Measurements from ENCODE around the gene SYT3. TPM values are rescaled to one million over a fixed set of nuclear protein-coding genes. Genes with fewer than 3 reads are reported as not detected.
"Not testable (repeated sequence)": the region's sequence is repeated elsewhere in the genome, so short reads cannot be mapped to it uniquely, and the experiment has no call there.

SYT3 gene
- total RNA-seq, 2 experiments from 2014 or later = 0.17 TPM

GRCh38 chr19:50618379-50618778 lies 21.3 kb downstream of the SYT3 start:
- POLR2A ChIA-PET; H3K27ac Mint-ChIP-seq; H3K27me3 Mint-ChIP-seq; DNase-seq; H3K9me3 Mint-ChIP-seq; H3K36me3 Mint-ChIP-seq; H3K4me1 Mint-ChIP-seq; ATAC-seq (ENCODE audit: low read depth); H3K4me3 Mint-ChIP-seq: not testable (repeated sequence)

DNA sequence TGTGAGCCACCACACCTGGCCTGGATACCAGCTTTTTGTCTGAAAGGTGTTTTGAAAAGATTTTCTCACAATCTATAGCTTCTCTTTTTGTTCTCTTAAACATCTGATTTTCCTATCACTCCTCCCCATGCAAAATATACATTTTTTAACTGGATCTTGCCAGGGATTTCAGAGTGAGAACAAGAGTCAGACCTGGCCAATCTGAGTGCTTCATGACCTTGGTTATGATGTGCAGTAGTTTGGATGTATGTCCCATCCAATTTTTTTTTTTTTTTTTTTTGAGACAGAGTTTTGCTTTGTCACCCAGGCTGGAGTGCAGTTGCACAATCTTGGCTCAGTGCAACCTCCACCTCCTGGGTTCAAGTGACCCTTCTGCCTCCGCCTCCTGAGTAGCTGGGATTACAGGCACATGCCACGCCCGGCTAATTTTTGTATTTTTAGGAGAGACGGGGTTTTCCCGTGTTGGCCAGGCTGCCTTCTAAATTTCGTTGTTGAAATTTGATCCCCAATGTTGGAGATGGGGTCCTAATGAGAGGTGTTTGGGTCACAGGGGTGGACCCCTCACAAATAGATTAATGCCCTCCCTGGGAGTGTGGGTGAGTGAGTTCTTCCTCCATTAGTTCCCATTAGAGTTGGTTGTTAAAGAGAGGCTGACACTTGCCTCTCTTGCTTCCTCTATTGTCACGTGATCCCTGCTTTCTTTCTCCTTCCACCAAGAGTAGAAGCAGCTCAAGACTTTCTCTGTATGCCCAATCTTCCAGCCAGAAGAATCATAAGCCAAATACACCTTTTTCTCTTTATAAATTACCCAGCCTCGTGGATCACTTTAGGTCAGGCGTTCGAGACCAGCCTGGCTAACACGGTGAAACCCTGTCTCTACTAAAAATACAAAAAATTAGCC lies 26.9 kb downstream of the SYT3 start:
- H3K4me3 Mint-ChIP-seq; H3K27ac Mint-ChIP-seq; H3K36me3 Mint-ChIP-seq; POLR2A ChIA-PET; ATAC-seq (ENCODE audit: low read depth); DNase-seq; H3K27me3 Mint-ChIP-seq; H3K4me1 Mint-ChIP-seq; H3K9me3 Mint-ChIP-seq: not testable (repeated sequence)

DNA sequence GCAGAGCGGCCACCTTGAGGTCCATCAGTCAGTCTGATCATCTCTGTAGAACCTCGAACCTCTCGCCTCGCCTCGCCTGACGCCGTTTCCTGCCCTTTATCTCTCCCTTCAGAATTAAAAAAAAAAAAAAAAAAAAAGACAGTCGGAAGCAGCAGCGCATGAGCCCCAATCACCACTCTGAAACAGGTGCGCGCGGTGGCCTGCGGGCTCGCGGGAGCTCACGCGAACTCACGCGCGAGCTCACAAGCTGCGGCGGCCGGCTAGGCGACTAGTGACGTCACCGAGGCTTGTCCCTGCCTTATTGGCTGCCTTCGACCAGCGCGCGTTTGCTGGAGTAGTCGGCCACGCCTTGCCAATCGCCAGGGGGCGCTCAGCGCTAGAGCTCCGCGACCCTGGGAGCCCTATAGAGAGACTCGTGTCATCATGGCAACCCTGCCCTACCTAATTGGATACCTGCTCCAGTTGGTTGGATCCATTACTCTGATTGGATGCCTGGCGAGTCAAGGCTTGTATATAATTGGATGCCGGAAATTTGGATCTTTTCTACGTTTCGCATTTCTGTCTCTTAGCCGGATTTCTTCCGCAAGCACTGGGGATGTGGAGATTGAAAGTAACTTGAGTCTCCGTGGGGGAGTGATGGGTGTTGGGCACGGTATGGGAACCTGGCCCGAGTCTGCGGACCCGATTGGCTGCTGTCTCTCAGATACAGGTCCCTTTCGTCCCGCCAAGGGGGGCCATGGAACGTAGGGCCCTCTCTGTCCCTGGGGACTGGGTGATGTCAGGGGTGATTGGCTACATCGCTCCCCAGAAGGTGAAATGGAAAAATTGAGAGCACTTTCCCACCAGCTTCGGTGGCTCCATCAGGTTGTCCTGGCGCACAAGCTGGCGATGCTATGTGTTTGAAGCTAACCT lies 31.6 kb downstream of the SYT3 start:
- ATAC-seq (ENCODE audit: low read depth) (peak; percentile 85), DNase-seq (peak; percentile 88)
- POLR2A ChIA-PET = interaction anchor here (0.6 kb wide), 1 partner anchor 953 kb away, joined by 3 read pairs; no protein-coding TSS in a partner anchor
- Mint-ChIP-seq H3K36me3 (peaks cover 2% of the 10 kb centered on the region), H3K27ac (peak overlapping the region; percentile 35), H3K4me3 (peak overlapping the region; percentile 58), H3K27me3 (peaks cover 18% of the 10 kb centered on the region), H3K4me1 (peaks cover 10% of the 10 kb centered on the region), H3K9me3 (no peaks in the 10 kb centered on the region)

DNA sequence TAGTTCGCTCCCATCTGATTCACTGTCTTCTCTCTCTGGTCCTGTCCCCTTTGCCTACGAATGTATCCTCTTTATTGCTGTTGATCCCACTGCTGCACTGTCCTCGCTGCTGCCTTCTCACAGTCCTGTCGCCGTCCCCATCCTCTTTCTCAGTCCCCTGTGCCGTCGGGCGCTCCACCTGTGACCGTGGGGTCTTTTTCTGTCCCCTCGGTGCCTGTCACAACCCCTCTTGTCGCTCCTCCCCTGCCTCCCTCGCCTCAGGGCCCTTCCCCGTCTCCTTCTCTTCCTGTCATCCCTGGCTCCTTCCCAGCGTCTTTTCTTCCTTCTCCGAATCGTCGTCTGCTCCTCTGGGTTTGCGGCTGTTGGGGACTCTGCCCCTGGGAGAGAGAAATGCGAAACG lies 32.3 kb downstream of the SYT3 start:
- ATAC-seq (ENCODE audit: low read depth) = no peak
- Mint-ChIP-seq H3K9me3 (no peaks in the 10 kb centered on the region), H3K27ac (peak overlapping the region; percentile 21), H3K4me1 (peaks cover 10% of the 10 kb centered on the region), H3K4me3 (peak overlapping the region; percentile 33), H3K27me3 (peaks cover 25% of the 10 kb centered on the region), H3K36me3 (peaks cover 2% of the 10 kb centered on the region)
- POLR2A ChIA-PET = no interaction called here
- no peak for DNase-seq

GRCh38 chr19:50606059-50606836 lies 33.4 kb downstream of the SYT3 start:
- ATAC-seq (ENCODE audit: low read depth) = peak; percentile 38
- peaks cover 10% of the 10 kb centered on the region for H3K4me1 Mint-ChIP-seq
- POLR2A ChIA-PET, H3K27ac Mint-ChIP-seq, H3K36me3 Mint-ChIP-seq, DNase-seq, H3K9me3 Mint-ChIP-seq: not testable (repeated sequence)
- peaks cover 26% of the 10 kb centered on the region for H3K27me3 Mint-ChIP-seq
- peak overlapping the region; percentile 25 for H3K4me3 Mint-ChIP-seq

- Mint-ChIP-seq H3K27me3 (peaks cover 30% of the 10 kb centered on the region), H3K4me1 (peaks cover 10% of the 10 kb centered on the region)
- H3K36me3 Mint-ChIP-seq; ATAC-seq (ENCODE audit: low read depth); H3K9me3 Mint-ChIP-seq; DNase-seq; POLR2A ChIA-PET; H3K4me3 Mint-ChIP-seq; H3K27ac Mint-ChIP-seq: not testable (repeated sequence)
Measured at GRCh38 chr19:50604264-50605073, 35.2 kb downstream of the SYT3 start.

DNA sequence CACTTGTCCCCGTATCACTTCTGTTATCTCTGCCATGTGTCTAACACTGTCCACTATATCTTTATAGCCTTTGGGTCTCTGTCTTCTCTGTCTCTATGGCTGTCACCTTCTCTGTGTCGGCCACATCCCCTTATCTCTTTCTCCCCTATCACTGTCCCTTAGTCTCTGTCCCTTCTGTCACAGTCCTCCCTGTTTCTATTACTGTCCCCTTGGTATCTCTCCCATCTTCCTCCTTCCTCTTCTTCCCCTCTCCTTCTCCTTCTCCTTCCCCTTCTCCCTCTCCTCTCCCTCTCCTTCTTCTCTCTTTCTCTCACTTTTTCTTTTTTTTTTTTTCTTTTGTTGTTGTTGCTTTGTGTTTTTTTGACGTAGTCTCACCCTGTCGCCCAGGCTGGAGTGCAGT lies 36.7 kb downstream of the SYT3 start:
- Mint-ChIP-seq H3K27me3 (peaks cover 31% of the 10 kb centered on the region), H3K4me3 (no peak overlapping the region), H3K27ac (no peak overlapping the region), H3K36me3 (peaks cover 2% of the 10 kb centered on the region), H3K9me3 (no peaks in the 10 kb centered on the region), H3K4me1 (peaks cover 7% of the 10 kb centered on the region)
- POLR2A ChIA-PET = no interaction called here
- ATAC-seq (ENCODE audit: low read depth) (no peak), DNase-seq (no peak)

DNA sequence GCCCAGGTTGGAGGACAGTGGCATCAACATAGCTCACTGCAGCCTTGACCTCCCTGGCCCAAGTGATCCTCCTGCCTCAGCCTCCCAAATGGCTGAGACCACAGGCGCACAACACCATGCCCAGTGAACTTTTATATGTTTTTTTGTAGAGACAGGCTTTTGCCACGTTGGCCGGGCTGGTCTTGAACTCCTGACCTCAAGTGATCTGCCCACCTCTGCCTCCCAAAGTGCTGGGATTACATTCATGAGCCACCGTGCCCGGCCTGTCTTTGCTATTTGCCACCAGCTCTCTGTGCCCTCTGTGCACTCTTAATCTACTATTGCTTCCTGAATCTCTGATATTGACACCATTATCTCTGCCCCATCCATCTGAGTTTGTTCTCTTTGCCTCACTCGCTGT lies 37.2 kb downstream of the SYT3 start:
- Mint-ChIP-seq H3K4me1 (peaks cover 4% of the 10 kb centered on the region), H3K9me3 (no peaks in the 10 kb centered on the region), H3K36me3 (peaks cover 2% of the 10 kb centered on the region), H3K27me3 (peaks cover 29% of the 10 kb centered on the region), H3K4me3 (no peak overlapping the region), H3K27ac (no peak overlapping the region)
- ATAC-seq (ENCODE audit: low read depth) = no peak
- POLR2A ChIA-PET = no interaction called here
- DNase-seq = no peak

DNA sequence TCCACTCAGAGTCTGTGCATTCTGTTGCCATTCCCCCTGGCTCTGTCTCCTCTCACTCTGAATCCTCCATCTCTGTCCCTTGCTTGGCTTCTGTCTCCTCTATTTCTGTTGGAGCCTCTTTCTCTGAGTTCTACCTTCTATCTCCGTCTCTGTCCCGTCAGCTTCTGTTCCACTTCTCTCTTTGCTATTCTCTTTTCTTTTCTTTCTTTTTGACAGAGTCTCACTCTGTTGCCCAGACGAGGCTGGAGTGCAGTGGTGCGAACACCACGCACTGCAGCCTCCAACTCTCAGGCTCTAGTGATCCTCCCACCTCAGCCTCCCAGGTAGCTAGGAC lies 37.6 kb downstream of the SYT3 start:
- Mint-ChIP-seq H3K4me3 (no peak overlapping the region), H3K27me3 (peaks cover 25% of the 10 kb centered on the region), H3K9me3 (no peaks in the 10 kb centered on the region), H3K27ac (no peak overlapping the region), H3K4me1 (no peaks in the 10 kb centered on the region), H3K36me3 (no peaks in the 10 kb centered on the region)
- no peak for DNase-seq
- no peak for ATAC-seq (ENCODE audit: low read depth)
- POLR2A ChIA-PET = no interaction called here

DNA sequence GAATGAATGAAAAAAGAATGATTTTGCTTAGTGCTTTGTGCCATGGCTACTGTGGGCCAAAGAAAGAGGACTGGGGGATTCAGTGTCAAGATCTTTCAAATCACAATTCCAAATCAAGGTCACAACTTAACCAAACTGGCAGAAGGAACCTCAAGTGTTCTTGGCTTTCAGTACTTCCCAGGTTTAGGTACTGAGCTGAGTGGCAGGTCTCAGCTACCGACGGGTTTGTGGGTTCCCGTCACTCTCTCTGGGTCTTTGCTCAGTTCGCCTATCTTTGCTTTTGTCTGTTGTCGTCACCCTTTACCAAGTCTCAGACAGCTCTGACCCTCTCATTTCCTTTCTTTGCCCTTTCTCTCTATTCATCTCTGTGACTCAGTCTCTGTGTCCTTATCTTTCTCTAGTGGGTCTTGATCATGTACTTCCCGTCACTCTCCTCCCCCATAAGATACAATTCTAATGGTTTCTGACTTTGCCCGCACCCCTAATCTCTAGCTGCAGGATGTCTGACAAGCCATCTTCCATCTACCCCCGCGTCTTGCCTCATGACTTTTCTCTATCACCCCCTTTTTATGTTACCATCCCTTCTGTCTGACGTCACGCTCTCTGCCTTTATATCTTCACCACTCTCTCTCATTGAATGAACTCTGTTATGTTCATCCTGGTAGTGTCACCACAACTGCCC lies 38.1 kb downstream of the SYT3 start:
- ATAC-seq (ENCODE audit: low read depth) = no peak
- H3K27me3 Mint-ChIP-seq = peaks cover 23% of the 10 kb centered on the region

GRCh38 chr19:50599427-50599826 lies 40.3 kb downstream of the SYT3 start:
- Mint-ChIP-seq H3K27me3 (peaks cover 18% of the 10 kb centered on the region), H3K4me3 (no peak overlapping the region)

More for the DNA sequence above, 38.1 kb downstream of the SYT3 start:
- no peaks in the 10 kb centered on the region for H3K9me3 Mint-ChIP-seq
- no peak overlapping the region for H3K27ac Mint-ChIP-seq
- no peak overlapping the region for H3K4me3 Mint-ChIP-seq
- POLR2A ChIA-PET = no interaction called here
- H3K4me1 Mint-ChIP-seq = no peaks in the 10 kb centered on the region
- H3K36me3 Mint-ChIP-seq = no peaks in the 10 kb centered on the region
- DNase-seq = no peak

GRCh38 chr19:50590191-50590590 lies 49.5 kb downstream of the SYT3 start:
- Mint-ChIP-seq H3K4me1 (no peaks in the 10 kb centered on the region), H3K27ac (no peak overlapping the region), H3K9me3 (no peaks in the 10 kb centered on the region), H3K4me3 (no peak overlapping the region), H3K36me3 (no peaks in the 10 kb centered on the region), H3K27me3 (peaks cover 6% of the 10 kb centered on the region)
- DNase-seq (no peak), ATAC-seq (ENCODE audit: low read depth) (no peak)
- POLR2A ChIA-PET = no interaction called here

More at GRCh38 chr19:50599427-50599826, 40.3 kb downstream of the SYT3 start:
- DNase-seq (no peak), ATAC-seq (ENCODE audit: low read depth) (no peak)
- Mint-ChIP-seq H3K9me3 (no peaks in the 10 kb centered on the region), H3K36me3 (no peaks in the 10 kb centered on the region), H3K27ac (no peak overlapping the region), H3K4me1 (no peaks in the 10 kb centered on the region)
- POLR2A ChIA-PET = no interaction called here

Data from activated naive CD8-positive, alpha-beta T cell treated with anti-CD3 and anti-CD28 coated beads, Interleukin-2, amount 10 ng/mL, durations not matched to agents 7 days and 5 days (primary cell).